ENCODE measurements around the gene SOCS1.

The SOCS1 gene

DNA sequence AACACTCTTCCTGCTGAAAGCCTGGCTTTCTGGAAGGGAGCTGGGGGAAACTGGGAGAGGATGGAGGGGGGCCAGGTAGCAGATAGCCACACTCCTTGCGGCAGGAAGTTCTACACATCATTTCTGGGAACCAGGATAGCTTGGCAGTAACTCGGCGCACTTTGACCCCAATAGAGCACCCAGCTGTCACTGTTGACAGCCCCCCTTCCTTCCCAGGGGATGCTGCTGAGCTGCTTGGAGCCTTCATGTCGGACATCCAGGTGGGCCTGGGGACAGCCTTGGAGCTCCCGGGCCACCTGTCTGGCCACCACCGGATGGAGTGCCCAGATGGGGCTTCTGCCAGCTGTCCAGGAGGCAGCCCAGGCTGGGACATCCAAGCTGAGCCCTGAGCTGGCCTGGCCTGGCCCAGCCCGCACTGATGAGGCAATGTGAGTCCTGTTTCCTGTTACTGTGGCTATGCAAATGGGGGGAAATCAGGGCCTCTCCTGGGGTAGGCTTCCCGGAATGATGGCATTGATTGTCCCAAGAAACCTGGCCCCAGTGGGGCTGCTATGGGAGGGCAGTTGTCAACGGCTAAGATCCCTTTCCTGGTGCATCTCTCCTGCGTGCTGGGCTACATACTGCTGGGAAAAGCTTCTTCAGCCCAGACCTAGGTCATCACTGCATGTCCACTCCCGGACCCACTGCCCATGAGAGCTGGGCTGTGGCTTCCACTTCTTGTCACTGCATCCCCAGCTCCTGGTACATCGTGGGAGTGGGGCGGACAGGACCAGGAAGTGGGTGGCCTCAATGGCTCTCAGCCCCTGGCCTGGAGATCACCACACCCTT, 50.0 kb downstream of the SOCS1 start:
- DNase-seq (ENCODE audit: low read depth in 2 of 2, low spot score in 1 of 2): no peak

GRCh38 chr16:11205065-11205699, 50.8 kb downstream of the SOCS1 start:
- DNase-seq (ENCODE audit: low read depth in 2 of 2, low spot score in 1 of 2): no peak

DNA sequence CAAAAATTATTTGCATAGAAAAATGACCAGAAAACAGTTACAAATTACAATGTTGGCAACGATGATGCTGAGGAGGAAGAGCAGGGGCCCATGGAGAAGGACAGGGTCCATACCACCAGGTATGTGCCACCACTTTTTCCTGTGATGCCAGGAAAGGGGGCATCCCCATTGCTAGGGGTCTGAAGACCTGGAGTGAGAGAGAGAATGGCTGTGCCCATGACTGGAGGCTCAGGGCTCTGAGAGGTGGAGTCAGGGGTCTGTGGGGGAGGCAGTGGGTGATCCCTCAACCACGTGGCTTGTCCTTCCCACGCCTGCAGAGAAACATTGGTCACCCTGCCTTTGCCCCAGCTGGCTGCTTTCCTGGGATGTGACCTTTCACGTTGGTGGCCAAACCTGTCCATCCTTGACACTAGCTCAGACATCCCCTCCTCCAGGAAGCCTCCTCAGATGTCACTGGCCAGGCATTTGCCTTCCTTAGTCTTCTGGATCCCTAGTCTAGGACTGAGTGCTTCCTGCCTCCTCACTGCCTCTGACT, 51.4 kb downstream of the SOCS1 start:
- no peak for DNase-seq (ENCODE audit: low read depth in 2 of 2, low spot score in 1 of 2)

Measured in stimulated activated CD8-positive, alpha-beta memory T cell treated with anti-CD3 and anti-CD28 coated beads, Interleukin-4, amount 100 ng/mL, for 1 hour (primary cell).